Activated CD8-positive, alpha-beta T cell treated with anti-CD3 and anti-CD28 coated beads for 36 hours (primary cell): ENCODE results near the gene STX3. TPM values are rescaled to one million over a fixed set of nuclear protein-coding genes. Genes with fewer than 3 reads are reported as not detected.

Source experiments
- ATAC-seq: fragments of 200-7000 bp; cut with Tn5 transposase; one replicate; pipeline ENCODE4 v1.10.0; 2021; ENCODE audit warnings: mild to moderate bottlenecking, moderate library complexity
- CTCF ChIA-PET: fragments of 350-600 bp; sonication (Branson Sonifier 250); formaldehyde crosslinking; loops from one replicate; lab custom pipeline; 2021; ENCODE audit warnings: antibody characterized with exemption; lab: Charles Lee
- POLR2A ChIA-PET: fragments of 350-600 bp; sonication (Branson Sonifier 250); formaldehyde crosslinking; loops from one replicate; lab custom pipeline; 2021; ENCODE audit warnings: antibody characterized with exemption; lab: Charles Lee
- DNase-seq: peaks from one replicate; pipeline ENCODE4 v3.0.0-alpha.2; 2020
- H3K27ac Mint-ChIP-seq: one replicate; pipeline ENCODE4 v1.8.0; 2021; ENCODE audit warnings: mild to moderate bottlenecking, mixed read lengths
- H3K27me3 Mint-ChIP-seq: one replicate; pipeline ENCODE4 v1.8.0; 2021; ENCODE audit warnings: mixed read lengths
- H3K36me3 Mint-ChIP-seq: one replicate; pipeline ENCODE4 v1.8.0; 2021; ENCODE audit warnings: low read depth, mixed read lengths
- H3K4me1 Mint-ChIP-seq: one replicate; pipeline ENCODE4 v1.8.0; 2021; ENCODE audit warnings: low read depth, mixed read lengths
- H3K4me3 Mint-ChIP-seq: one replicate; pipeline ENCODE4 v1.8.0; 2021; ENCODE audit warnings: mild to moderate bottlenecking, moderate library complexity, mixed read lengths
- H3K9me3 Mint-ChIP-seq: one replicate; pipeline ENCODE4 v1.8.0; 2021; ENCODE audit warnings: mixed read lengths
- intact Hi-C: fragments of 100-400 bp; cut with micrococcal nuclease; formaldehyde crosslinking; loops from one replicate; pipeline ENCODE4 v1.10.0; 2022
- total RNA-seq, 2 experiments: library from RNA; stranded (reverse); gene quantifications; one replicate each; pipeline ENCODE4 v1.2.3, GENCODE V29; 2021
- TF ChIP-seq, protein P1 (sequence below): fragments of 200-600 bp; IDR thresholded peaks from one replicate; pipeline ENCODE4 v1.8.0; 2022; ENCODE audit warnings: antibody characterized with exemption, mild to moderate bottlenecking

STX3 gene
- total RNA-seq, 2 experiments from 2014 or later: 8.3 to 9.5 TPM

DNA sequence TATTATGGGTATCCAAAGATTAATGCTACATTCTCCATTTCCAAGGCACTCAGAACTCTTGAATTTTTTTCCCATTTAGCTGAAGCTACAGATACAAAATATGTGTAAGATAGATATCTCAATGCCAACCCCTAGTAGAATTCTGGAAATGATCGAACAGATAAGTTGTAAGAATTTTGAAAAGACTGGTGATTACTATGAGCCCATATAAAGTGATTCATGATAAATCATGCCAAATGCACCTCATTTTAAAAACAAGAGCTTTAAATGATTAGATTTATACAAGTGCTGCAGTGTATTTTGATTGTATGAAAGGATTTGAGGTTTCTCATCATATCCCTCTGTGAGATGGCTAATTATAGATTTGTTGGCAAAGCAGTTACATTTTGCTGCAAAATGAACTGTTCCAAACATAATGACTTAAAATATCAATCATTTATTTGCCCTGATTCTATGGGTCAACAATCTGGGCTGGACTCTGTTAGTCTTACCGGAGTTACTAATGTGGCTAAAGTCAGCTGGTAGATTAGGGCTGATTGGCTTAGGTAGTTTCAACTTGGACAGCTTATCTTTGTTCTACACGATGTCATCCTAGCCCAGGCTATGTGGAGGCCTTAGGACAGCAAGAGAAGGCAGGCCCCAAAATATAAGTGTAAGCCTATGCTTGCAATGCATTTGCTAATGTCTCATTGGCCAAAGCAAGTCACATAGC is 44.9 kb upstream of the STX3 start:
- no peak overlapping the region for H3K4me3 Mint-ChIP-seq
- H3K4me1 Mint-ChIP-seq: no peaks in the 10 kb centered on the region
- ATAC-seq (no peak), DNase-seq (no peak)
- no peaks in the 10 kb centered on the region for H3K9me3 Mint-ChIP-seq
- H3K27ac Mint-ChIP-seq: no peak overlapping the region
- no peaks in the 10 kb centered on the region for H3K36me3 Mint-ChIP-seq
- peaks cover 9% of the 10 kb centered on the region for H3K27me3 Mint-ChIP-seq
- intact Hi-C loops: no loop called here
- ChIA-PET CTCF (no interaction called here), POLR2A (no interaction called here)
- TF ChIP-seq, protein P1, sequence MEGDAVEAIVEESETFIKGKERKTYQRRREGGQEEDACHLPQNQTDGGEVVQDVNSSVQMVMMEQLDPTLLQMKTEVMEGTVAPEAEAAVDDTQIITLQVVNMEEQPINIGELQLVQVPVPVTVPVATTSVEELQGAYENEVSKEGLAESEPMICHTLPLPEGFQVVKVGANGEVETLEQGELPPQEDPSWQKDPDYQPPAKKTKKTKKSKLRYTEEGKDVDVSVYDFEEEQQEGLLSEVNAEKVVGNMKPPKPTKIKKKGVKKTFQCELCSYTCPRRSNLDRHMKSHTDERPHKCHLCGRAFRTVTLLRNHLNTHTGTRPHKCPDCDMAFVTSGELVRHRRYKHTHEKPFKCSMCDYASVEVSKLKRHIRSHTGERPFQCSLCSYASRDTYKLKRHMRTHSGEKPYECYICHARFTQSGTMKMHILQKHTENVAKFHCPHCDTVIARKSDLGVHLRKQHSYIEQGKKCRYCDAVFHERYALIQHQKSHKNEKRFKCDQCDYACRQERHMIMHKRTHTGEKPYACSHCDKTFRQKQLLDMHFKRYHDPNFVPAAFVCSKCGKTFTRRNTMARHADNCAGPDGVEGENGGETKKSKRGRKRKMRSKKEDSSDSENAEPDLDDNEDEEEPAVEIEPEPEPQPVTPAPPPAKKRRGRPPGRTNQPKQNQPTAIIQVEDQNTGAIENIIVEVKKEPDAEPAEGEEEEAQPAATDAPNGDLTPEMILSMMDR: no peak

DNA sequence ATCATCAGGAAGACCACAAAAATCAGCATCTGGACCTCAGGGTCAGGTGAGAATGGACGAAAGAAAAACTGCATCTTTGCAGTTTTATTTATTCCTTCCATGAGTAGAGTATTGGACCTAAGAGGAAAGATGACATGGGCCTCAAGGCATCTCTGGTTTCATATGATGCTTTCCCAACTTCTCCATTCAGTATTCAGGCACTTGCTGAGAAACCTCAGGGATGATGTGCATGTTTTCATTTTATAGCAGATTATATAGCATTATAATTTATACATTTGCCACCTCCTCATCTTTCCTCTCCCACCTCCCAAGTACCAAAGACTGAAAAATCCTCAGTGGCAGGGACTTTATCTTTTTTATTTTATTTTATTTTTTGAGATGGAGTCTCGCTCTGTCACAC is 41.4 kb upstream of the STX3 start, which contains the start of gene OR10V1:
OR10V1 (minus strand) TSS at position 101 of the 400 bp plus-strand sequence; CDS start at position 101, 0 bp downstream.
- Mint-ChIP-seq H3K27ac (no peak within 1 kb of the TSS), H3K27me3 (peaks cover 7% of the 10 kb centered on the region), H3K9me3 (no peaks in the 10 kb centered on the region), H3K4me3 (no peak within 1 kb of the TSS), H3K36me3 (no peaks in the 10 kb centered on the region), H3K4me1 (no peaks in the 10 kb centered on the region)
- no peak for ATAC-seq
- intact Hi-C loops: no loop called here
- no peak for DNase-seq
- TF ChIP-seq, protein P1: no peak
- POLR2A ChIA-PET: no interaction called here
- CTCF ChIA-PET: no interaction called here

DNA sequence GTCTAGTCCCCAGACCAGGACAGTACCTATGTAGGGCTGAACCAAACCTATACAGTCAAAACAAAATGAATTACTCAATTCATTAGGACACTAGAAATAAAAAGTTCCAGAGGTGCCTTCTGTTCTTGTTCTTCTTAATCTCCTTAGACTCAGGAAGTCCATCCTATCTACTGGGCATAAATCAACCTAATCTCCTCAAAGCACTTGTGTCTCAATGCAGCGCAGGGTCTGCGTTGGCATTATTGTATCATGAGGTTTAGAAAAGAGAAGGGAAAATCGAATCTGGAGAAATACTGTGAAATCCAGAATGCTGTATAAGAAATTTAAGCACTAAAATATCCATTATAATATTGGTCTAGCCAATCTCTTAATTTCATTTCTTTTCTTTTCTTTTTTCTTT is 39.1 kb upstream of the STX3 start:
- H3K4me3 Mint-ChIP-seq: no peak overlapping the region
- DNase-seq (no peak), ATAC-seq (no peak)
- TF ChIP-seq, protein P1: no peak
- peaks cover 13% of the 10 kb centered on the region for H3K27me3 Mint-ChIP-seq
- H3K27ac Mint-ChIP-seq: no peak overlapping the region
- H3K9me3 Mint-ChIP-seq: no peaks in the 10 kb centered on the region
- intact Hi-C loops: no loop called here
- no peaks in the 10 kb centered on the region for H3K36me3 Mint-ChIP-seq
- CTCF ChIA-PET: no interaction called here
- H3K4me1 Mint-ChIP-seq: no peaks in the 10 kb centered on the region
- POLR2A ChIA-PET: no interaction called here

DNA sequence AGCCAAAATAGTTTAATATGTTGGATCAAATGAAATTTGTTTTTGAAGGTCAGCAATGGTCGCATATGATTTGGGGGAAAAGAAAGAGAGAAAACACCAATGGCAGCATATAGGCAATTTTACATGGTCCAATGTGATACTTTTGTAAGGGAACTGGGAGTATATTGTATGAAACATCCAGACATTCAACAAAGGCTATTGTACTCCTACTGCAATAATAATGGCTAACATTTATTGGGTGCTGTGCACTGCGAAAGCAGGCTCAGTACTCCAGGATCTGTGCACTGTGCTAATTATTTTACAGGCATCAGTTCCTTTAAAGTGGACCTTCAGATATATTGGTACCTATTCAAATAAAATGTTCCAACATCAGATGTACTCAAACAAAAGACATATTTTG is 35.6 kb upstream of the STX3 start:
- no peaks in the 10 kb centered on the region for H3K36me3 Mint-ChIP-seq
- ChIA-PET POLR2A (interaction anchor here (0.5 kb wide), 1 partner anchor 26 kb away, joined by 3 read pairs; no protein-coding TSS in a partner anchor), CTCF (no interaction called here)
- TF ChIP-seq, protein P1: no peak
- no peaks in the 10 kb centered on the region for H3K9me3 Mint-ChIP-seq
- H3K4me3 Mint-ChIP-seq: no peak overlapping the region
- intact Hi-C loops: no loop called here
- ATAC-seq (no peak), DNase-seq (no peak)
- H3K4me1 Mint-ChIP-seq: no peaks in the 10 kb centered on the region
- peaks cover 25% of the 10 kb centered on the region for H3K27me3 Mint-ChIP-seq
- H3K27ac Mint-ChIP-seq: no peak overlapping the region

DNA sequence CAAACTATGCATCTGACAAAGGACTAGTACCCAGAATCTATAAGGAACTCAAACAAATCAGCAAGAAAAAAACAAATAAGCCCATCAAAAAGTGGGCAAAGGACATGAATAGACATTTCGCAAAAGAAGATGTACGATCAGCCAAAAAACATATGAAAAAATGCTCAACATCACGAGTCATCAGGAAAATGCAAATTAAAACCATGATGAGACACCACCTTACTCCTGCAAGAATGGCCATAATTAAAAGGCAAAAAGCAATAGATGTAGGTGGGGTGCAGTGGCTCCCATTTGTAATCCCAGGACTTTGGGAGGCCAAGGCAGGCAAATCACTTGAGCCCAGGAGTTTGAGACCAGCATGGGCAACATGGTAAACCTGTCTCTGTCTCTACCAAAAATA is 31.1 kb upstream of the STX3 start:
- no peak overlapping the region for H3K4me3 Mint-ChIP-seq
- peaks cover 17% of the 10 kb centered on the region for H3K27me3 Mint-ChIP-seq
- no peak overlapping the region for H3K27ac Mint-ChIP-seq
- H3K4me1 Mint-ChIP-seq: peaks cover 5% of the 10 kb centered on the region
- H3K9me3 Mint-ChIP-seq: no peaks in the 10 kb centered on the region
- ChIA-PET POLR2A (no interaction called here), CTCF (no interaction called here)
- ATAC-seq (no peak), DNase-seq (no peak)
- TF ChIP-seq, protein P1: no peak
- no peaks in the 10 kb centered on the region for H3K36me3 Mint-ChIP-seq
- intact Hi-C loops: no loop called here
